NCI-H1105 (cell line): ENCODE measurements around the gene GLI3.

Experiments used
- DNase-seq: peaks from one replicate; lab custom pipeline; 2025; lab: John Stamatoyannopoulos, UW

The GLI3 gene

DNA sequence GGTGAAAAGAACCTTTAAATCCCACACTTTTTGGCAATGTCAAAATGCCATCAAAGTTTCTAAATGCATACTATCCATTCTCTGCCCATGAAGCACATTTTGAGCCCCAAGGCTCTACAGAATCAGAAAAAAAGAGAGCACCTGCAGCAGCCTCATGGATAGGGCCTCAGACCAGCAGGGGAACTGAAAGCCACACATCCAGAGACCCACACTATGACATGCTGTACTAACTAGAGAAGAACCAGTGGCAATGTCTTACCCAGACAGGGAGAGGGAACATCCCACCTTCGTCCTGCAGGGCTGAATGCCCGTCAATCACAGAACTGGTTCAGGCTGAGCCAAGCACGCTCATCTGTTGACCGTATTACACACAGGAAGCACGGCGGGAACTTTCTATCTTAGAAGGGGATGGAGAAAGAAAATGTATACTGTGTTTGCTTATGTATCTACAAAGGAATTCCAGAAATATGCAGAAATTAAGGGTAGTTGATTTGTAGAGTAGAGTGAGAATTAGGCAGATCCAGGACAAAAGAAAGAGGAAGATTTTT lies 237.2 kb downstream of the GLI3 start:
- no peak for DNase-seq

DNA sequence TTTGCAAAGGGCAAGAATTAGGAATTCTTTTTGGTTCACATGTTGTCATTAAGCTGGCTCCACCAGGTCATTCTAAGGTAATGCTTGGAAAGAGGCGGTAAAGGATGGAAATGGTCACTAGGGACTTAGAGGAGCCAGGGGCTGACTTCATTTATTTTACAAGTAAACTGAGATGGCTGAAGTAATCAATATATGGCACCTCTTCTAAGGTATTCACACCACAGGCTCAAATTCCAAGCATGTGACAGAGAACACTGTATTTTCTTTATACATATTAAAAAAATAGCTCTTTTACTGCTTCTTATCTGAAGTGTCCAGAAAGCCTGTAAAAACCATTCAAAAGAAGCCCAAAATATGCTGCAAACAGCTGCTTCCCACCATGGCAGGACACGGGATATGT lies 239.0 kb downstream of the GLI3 start:
- DNase-seq = no peak

DNA sequence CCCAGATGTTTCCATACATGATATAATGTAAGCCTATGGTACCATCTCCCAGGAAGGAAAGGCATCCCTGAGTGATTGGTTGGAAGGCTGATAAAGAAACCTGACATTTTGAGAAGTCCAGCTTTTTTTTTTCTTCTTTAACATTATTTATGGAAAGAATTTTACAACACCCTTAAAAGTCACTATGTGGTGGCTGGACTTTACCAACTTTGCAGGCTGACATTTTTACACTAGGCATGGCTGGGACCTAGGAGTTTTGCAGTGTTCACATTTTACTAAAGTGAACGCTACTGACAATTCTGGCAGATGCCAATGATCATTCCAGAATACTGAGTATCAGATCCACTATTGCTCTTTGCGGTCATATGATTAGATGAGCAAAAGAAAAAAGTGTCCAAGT lies 239.9 kb downstream of the GLI3 start:
- no peak for DNase-seq

DNA sequence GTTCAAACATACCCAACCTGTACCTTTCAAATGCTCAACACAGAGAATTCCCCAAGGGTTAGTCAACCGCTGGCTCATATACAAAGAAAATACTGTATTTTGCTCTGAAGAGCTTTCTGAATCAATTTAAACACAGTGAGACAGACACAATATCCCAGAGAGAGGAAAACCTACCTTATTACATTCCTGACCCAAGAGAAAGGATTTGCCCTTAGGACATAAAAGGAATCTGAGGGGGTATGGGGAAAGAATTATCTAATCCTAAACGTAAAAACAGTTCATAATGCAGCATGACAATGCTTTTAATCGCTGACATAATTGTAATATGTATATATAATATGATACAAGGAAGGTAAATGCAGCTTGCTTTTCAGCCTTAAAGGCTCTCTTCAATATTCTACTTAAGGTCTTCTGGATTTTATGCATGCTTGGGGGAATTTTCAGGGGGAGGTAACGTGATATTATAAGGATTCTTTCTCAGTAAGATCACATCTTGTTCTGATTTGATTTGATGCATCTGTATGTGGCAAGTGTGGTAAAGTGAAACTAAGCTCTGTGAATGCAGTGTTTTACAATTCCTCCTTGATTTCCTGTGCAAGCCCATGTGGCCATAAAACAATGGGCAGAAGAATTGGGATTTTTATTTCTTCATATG lies 240.5 kb downstream of the GLI3 start:
- no peak for DNase-seq

DNA sequence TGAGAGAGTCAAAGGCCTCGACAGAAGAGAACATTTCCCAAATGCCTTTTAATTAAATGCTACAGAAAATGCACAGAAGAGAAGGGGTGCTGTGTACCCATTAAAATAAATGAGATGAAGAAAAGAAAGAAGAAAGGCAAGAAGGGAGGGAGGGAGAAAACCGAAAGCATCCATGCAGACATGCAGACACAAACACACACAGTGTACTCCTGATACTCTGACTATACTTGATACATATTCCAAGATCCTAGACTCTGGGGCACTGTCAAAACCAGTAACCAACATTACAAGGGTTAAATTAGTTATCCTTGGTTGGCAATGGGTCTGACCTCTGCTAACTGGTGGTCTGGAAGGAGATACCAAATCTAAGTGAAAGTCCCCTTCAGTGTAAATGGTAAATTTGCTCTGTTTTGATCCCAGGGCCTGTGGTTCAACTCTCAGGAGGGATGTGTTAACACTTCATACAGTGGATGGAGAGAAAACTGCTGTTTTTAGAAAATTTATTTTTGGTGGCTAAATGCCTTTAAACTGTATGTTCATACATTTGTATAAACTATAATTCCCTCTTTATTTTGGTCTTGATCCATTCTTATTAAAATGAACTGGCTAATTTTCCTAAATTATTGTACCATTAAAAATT lies 241.3 kb downstream of the GLI3 start:
- no peak for DNase-seq

DNA sequence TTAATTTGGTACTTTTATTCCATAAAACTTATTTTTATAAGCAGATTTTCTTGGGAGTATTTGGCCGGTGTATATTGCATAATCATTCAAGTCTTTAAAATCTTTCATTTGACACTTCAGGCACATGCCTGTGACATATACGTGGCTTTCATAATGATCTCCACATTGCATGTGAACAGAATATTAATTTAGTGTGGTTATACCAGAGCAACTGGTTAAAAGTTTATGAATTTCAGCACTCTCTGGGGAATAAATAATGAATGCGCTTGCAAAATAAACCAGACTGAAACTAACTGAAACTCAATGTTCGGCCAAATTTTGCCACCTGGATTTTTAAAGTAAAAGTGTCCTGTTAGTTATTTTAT lies 242.3 kb downstream of the GLI3 start:
- DNase-seq = no peak

DNA sequence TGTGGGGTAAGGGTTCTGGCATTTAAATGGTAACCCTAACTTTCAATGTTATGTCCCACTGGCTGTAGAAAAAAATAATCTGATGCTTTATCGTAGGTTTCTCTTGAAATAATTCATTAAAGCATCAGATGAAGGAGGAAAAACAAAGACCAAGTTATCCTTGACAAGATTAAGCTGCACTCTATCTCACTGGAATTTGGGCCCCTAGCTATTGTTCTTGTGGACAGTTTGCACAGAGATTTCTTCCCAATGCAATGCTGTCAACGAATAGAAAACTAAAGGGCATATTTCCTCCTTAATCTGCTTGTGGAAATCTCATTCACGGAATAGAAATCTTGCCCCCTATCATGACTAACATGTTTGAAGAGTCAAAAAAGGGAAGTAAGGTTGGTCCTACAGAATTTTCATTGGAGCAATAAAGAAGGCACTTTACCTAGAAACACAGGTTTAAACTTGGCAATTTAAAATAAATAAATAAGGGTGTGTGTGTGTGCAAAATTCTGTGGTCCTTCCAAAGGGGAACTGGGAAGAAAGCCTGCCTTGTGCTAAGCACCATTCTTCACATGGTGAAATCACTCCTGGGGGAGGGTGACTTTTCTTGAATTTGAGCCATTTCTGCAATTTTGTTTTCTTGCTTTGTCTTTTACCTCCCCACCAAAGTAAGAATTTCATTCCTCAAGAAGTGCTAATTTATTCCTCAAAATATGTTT lies 242.8 kb downstream of the GLI3 start:
- no peak for DNase-seq

DNA sequence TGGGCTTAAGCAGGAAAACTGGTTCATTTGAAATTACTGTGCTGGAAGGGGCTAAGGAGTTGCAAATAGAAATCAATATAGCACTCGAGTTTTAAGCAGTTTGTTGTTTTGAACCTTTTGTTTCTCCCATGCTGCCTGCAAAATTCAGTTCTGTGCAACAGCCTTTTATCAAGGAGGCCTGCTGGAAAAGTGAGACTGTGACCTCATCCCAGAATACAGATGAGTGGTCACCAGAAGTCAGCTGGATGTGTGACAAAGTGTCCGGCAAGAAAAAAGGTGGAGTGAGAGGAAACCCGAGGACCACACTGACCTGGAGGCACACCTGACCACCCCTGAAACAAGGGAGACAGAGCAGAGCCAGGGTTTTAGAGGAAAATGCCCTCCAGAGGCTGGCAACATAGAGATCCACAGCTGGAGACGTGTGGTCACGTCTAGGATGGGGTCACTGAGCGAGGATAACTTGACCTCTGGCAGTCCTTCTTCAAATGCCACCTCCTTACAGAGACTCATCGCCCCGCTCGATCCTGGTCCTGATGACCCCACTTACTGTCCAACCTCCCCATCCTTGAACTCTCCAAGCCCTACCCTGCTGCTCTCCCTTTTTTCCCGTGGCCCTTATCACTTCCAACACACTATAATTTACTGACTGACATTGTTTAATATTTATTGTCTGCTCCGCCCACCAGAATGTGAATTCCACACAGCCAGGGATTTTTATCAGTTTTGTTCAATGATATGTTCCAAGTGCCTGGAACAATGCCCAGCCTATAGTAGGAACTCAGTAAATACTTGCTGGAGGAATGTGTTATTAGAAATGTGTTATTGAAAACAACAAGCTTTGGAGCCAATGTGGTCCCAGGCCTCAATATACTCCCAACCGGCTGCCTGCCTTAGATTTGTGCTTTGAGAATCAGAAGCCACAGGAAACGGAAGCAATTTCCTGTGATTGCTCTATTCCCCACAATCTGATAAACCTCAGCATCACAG lies 243.8 kb downstream of the GLI3 start:
- no peak for DNase-seq

DNA sequence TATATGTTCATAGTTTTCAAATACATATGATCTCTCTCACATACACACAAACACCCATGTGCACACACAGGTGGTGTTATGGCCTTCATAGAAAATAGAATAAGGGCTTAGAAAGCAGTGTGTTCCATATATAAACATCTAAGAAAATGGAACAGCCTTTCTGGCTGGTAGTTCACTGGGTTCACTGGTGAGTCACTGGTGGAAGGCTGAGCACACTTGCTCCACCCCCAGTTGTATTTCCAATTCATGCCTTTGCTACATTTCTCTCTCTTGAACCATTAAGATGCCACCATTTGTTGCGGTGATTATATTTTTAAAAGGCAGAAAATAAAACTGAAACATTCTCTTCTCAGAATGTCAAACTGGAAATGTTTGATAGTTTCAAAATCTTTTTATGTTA lies 252.1 kb downstream of the GLI3 start:
- no peak for DNase-seq

DNA sequence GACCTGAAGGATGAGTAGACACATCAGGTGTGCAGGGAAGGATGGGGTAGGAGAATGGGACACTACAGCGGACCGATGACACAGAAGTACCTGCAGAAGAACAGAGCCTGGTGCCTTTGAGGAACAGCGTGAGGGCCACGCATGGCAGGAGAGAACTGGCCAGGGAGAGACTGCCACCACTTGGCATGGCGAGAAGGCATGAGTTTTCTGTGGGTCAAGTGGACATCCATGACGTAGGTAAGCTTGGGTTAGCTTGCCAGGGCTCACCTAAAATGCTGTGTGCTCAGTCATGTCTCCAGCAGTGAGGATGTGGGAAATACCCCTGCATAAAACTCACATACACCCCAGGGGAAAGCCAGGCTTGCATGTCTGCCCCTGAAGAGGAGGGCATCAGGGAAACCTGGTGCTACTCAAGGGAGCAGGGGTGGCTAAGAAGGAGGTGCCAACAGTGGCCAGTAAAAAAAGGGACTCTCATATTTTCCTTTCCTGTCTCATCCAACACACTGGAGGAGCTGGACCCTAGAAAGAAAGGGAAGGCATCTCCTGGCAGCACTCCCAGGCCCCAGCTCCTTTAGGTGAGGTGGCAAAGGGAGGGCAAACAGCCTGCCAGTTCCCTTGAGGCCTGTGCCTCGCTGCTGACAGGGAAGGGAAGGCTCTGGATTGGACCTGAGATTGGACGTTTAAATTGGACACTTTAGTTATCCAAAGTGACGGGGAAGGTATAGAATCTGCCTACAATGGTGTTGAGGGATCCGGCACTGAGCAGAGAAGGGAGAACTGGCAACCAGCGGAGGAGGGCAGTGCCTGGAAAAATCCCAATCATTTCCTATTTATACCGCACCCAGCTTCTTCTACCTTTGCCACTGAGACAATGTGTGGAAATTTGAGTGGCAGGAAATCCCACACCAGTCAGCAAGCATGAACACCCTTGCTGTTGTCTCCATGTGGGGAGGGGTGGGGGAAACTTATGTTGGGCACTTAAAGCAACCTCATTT lies 255.7 kb downstream of the GLI3 start:
- no peak for DNase-seq

DNA sequence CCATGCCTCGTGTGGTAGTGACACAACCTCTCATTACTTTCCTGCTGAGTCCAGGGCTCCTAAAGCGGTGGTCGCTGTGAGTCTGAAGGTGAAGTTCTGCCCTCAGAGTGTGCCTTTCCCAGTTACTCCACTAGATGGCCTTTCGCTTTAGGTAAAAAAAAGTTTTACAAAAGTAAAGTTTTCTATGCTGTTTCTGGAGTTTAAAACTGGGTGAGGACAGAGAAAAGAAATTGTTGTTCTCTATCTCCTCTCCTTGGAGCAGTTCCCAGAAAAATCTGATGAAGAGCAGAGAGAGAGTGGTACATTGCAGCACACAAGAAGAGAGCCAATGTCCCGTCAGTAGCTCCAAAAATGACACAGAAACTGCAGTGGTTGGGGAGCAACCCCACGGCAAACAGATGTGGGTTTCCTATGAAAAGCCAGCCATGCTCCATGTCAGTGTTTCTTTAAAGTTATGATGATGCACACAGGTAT lies 257.1 kb downstream of the GLI3 start:
- no peak for DNase-seq

DNA sequence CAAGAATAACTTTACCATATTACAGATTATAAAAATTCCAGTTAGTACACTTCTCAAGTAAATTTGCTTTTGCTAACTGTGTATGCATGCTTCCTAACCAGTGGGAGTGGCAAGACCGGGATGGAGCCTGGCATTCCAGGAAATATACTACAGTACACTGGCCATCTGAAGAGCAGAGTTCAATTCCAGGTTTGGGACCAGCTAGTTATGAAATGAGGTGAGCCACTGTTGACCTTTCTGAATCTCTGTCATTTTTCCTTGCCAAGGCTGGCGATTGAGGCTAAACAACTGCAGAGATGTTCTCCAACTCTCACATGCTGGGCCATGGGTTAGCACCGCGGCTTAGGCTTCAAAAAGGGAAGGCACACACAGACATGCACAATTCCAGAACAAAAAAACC lies 258.2 kb downstream of the GLI3 start:
- DNase-seq = no peak

DNA sequence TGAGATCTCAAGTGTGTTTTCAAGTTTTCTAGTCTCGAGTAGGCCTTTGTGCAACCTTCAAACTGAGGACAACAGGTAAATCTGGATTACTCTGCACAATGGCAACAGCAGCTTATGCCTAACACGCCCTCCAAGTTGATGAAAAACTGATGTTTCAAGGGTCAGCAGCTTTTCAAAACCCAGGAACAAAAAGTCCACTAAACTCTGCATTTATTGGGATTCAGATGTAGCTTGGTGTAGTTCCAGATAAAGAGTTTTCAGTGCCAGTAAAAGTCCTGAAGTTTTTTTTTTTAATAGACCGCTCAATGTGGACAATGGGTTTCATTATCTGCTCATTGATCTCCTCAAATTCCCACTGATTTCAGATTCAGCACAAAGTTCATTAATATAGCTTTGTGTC lies 259.3 kb downstream of the GLI3 start:
- DNase-seq = no peak

DNA sequence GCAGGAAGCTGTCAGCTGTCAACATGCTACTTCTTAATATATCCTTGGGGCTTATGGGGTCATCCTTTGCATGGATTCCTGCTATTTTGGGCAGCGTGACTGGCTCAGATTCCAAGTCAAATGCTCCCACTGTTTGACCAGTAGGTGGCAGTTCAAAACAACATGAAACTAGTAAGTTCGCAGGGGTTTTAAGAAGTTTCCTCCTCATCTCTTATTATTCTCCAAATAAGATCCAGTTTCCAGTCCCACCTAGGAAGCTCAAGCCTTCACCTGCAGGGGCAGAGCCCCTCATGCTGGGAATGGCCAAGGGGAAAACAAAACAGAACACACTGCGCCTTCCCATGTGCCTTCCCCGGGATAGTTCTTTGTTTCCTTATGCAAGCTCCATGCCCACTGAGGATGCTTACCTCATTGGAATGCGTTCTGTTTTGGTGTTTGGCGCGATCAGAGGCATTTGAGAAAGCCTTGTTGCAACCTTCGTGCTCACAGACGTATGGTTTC lies 259.8 kb downstream of the GLI3 start:
- no peak for DNase-seq

DNA sequence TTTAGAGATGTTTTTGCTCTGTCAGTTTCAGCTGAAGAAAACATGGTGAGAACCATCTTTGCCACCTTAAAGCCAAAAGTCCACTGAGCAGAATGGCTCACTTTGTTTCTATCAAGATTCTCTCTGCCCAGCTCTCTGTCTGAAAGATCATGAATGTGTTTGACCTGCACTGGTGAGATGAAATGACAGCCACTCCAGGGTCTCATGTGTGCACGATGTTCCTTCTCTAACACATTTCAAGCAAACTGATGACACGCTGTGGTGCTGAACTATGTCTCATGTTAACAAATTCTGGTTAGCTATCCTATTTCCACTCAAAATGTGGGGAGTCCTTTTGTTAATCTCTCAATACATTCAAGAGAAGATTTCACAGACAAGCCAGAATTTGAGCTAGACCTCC lies 260.6 kb downstream of the GLI3 start:
- no peak for DNase-seq

DNA sequence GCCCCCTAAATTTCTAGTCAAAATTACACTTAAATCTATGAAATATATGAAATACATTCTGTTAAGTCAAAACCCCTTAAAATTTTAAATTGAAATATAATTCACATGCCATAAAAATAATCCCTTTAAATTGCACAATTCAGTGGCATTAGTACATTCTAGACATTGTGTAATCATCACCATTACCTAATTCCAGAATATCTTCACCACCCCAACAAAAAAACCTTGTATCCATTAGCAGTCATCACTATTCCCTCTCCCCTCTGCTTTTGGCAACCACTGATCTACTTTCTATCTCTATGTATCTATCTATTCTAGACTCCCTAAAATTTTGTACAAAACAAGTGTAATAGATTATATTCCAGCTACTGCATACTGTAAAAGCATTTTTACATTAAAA lies 261.2 kb downstream of the GLI3 start:
- DNase-seq = no peak

DNA sequence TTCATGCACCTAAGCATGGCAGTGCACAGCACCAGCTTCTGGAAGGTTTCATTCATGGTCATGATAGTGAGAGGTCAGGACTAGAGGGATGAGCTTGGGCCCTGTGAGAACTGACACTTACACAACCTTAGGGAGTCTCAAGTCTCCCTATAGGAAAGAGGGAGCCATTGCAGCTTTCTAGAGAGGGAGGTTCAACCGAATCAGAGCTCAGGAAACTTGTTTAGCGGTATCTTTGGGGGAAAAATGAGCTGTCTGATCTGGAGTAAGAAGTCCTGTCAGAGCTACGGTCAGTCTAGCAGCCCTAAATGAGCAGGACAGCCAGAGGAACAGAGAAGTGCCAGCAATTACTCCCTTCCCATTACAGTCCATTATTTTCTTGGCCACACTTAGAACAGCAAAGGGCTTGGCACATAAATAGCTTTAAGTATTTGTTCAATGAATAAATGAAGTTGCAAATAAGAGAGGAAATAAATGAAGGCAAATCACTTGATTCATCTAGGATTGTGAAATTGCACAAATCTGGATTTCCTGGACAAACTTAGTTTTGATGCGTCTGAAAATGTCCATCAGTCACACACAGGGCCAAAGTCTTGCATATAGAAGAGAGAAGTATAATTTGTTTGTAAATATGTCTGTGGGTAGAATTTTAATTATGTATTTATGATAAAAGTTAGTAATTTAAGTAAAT lies 262.0 kb downstream of the GLI3 start:
- no peak for DNase-seq

DNA sequence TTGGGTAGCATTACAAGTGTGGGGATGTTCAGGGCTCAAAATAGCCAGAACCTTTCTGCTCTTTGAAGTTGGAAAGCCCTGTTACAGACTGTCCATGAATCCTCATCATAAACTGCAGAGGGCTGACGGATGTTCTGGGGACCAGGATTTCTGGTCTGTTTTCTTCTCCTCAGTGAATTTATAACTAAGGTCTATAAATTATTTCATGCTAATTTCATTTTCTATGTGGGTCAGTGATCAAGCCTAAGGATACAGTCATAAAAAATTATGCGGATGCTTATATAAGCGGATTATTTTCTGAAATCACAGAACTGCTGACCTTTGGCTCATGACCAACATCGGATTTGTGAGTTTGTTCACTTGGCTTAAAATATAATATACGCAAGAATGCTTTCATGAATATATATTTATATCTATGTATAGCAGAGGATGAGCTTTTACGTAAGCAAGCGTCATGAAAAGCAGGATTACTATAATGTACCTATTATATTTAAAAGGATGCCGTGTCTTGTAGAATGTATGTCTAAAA lies 263.7 kb downstream of the GLI3 start:
- no peak for DNase-seq

DNA sequence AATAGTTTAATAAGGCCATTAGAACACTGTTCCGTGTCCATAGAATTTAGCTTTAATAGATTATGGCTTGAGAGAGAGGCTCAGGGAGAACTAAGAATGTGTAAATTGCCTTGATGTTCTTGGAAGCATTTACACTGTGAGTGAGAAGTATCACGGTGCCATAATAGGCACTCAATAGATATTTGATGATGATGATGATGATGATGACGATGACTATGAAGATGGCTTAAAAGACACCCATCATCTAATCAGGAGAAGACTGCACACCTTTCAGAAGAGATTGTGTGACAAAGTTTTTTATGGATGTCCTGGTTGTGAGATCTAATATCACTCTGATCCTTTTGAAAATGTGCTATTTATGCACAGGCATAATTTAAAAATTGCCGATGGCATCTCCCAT lies 264.2 kb downstream of the GLI3 start:
- DNase-seq = no peak

DNA sequence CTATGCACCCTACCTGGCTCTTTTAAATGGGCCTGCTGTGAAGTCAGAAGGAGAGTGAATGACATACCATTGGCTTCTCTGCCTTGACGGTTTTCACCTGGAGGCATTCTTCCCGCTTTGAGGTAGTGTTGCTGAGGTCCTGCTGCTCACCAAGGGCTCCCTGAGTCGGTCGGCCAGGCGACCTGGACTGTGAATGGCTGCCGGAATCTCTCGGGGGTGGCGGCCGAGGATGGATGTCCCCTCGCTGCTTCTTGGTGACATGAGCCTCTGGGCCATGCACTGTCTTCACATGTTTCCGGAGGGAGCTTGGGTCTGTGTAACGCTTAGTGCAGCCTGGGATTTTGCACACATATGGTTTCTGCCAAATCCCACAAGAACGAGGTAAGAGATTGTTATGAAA lies 264.7 kb downstream of the GLI3 start:
- DNase-seq = no peak
